Neural cell (in vitro differentiated cells): ENCODE results near the gene ADAMTS6. TPM values are rescaled to one million over a fixed set of nuclear protein-coding genes. Genes with fewer than 3 reads are reported as not detected.

Experiments
- H2AFZ ChIP-seq: fragments of 200-600, 300-800 bp; sonication (generic), shearing (Covaris generic); 2 replicates; pipeline ENCODE4 v1.6.0; 2014; ENCODE audit warnings: low read depth, mild to moderate bottlenecking, antibody characterized with exemption, low read length, moderate library complexity
- H3F3A ChIP-seq: fragments of 200-600 bp; shearing (Covaris generic); 2 replicates; pipeline ENCODE4 v1.6.1; 2016; ENCODE audit warnings: mild to moderate bottlenecking, moderate library complexity, mixed read lengths, antibody characterized with exemption, low read length; ENCODE audit not compliant: insufficient read depth, poor library complexity, severe bottlenecking
- H3K27ac ChIP-seq: fragments of 200-600, 300-800 bp; sonication (generic), shearing (Covaris generic); 2 replicates; pipeline ENCODE4 v1.5.1; 2014; ENCODE audit warnings: mild to moderate bottlenecking, low read length, moderate library complexity
- H3K27me3 ChIP-seq: fragments of 300-800, 200-600 bp; sonication (generic), shearing (Covaris generic); 2 replicates; pipeline ENCODE4 v1.6.0; 2014; ENCODE audit warnings: mild to moderate bottlenecking, low read depth, low read length, moderate library complexity; ENCODE audit not compliant: insufficient read depth
- H3K36me3 ChIP-seq: fragments of 300-800, 200-600 bp; sonication (generic), shearing (Covaris generic); 2 replicates; pipeline ENCODE4 v1.5.1; 2014; ENCODE audit warnings: mild to moderate bottlenecking, antibody characterized with exemption, low read length, moderate library complexity; ENCODE audit not compliant: insufficient read depth
- H3K4me2 ChIP-seq: fragments of 300-800, 200-600 bp; sonication (generic), shearing (Covaris generic); 2 replicates; pipeline ENCODE4 v1.6.0; 2014; ENCODE audit warnings: mild to moderate bottlenecking, low read length
- H3K4me3 ChIP-seq: fragments of 300-800, 200-600 bp; sonication (generic), shearing (Covaris generic); 2 replicates; pipeline ENCODE4 v1.5.1; 2014; ENCODE audit warnings: mild to moderate bottlenecking, low read length, moderate library complexity
- H3K79me2 ChIP-seq: fragments of 200-600 bp; shearing (Covaris generic); replicated peaks from 2 replicates; pipeline ENCODE4 v1.6.0; 2014; ENCODE audit warnings: mild to moderate bottlenecking, low read length, moderate library complexity; ENCODE audit not compliant: insufficient read depth
- H3K9ac ChIP-seq: fragments of 300-800, 200-600 bp; sonication (generic), shearing (Covaris generic); 2 replicates; pipeline ENCODE4 v1.6.1; 2016; ENCODE audit warnings: mild to moderate bottlenecking, low read length, mixed read lengths
- H3K9me2 ChIP-seq: fragments of 200-600 bp; shearing (Covaris generic); 2 replicates; pipeline ENCODE4 v1.6.1; 2016; ENCODE audit warnings: mild to moderate bottlenecking, low read length, mixed read lengths; ENCODE audit not compliant: insufficient read depth
- H3K9me3 ChIP-seq: fragments of 200-600, 300-800 bp; sonication (generic), shearing (Covaris generic); 2 replicates; pipeline ENCODE4 v1.6.1; 2016; ENCODE audit warnings: mild to moderate bottlenecking, mixed run types, low read length, moderate library complexity, mixed read lengths
- H4K20me1 ChIP-seq: fragments of 200-600 bp; shearing (Covaris generic); 2 replicates; pipeline ENCODE4 v1.6.1; 2016; ENCODE audit warnings: mild to moderate bottlenecking, mixed run types; ENCODE audit not compliant: insufficient read depth
- EP300 ChIP-seq: fragments of 450-650 bp; conservative IDR thresholded peaks from 2 replicates; pipeline ENCODE4 v1.6.1; 2014; ENCODE audit warnings: antibody characterized with exemption, mild to moderate bottlenecking, moderate library complexity; ENCODE audit not compliant: poor library complexity, severe bottlenecking
- EZH2 ChIP-seq: fragments of 200-600, 300-800 bp; shearing (Covaris generic), sonication (generic); IDR thresholded peaks from 2 replicates; pipeline ENCODE4 v1.6.1; 2014; ENCODE audit warnings: antibody characterized with exemption, low read length, borderline replicate concordance, mild to moderate bottlenecking; ENCODE audit not compliant: insufficient read depth, poor library complexity, severe bottlenecking
- MXI1 ChIP-seq: fragments of 450-650 bp; conservative IDR thresholded peaks from 2 replicates; pipeline ENCODE4 v1.6.1; 2014; ENCODE audit warnings: antibody characterized with exemption, mild to moderate bottlenecking; ENCODE audit not compliant: poor library complexity, severe bottlenecking
- POLR2AphosphoS5 ChIP-seq: IDR thresholded peaks from 2 replicates; pipeline ENCODE4 v1.6.1; 2012
- RAD21 ChIP-seq: fragments of 450-650 bp; conservative IDR thresholded peaks from 2 replicates; pipeline ENCODE4 v1.6.1; 2014; ENCODE audit warnings: antibody characterized with exemption, mild to moderate bottlenecking, moderate library complexity
- REST ChIP-seq: IDR thresholded peaks from 2 replicates; pipeline ENCODE4 v1.6.1; 2012; ENCODE audit warnings: borderline replicate concordance
- SMC3 ChIP-seq: fragments of 450-650 bp; conservative IDR thresholded peaks from 2 replicates; pipeline ENCODE4 v1.6.1; 2014; ENCODE audit warnings: antibody characterized with exemption, mild to moderate bottlenecking, moderate library complexity; ENCODE audit not compliant: poor library complexity
- TAF1 ChIP-seq: IDR thresholded peaks from 2 replicates; pipeline ENCODE4 v1.6.1; 2012; ENCODE audit warnings: low read depth
- polyA plus RNA-seq: library from polyadenylated mRNA; depleted of rRNA; stranded (reverse); fragments of >200 nt; gene quantifications from 2 replicates; pipeline ENCODE4 v1.2.3, GENCODE V29; 2014
- TF ChIP-seq, protein P1 (sequence below): fragments of 450-650 bp; IDR thresholded peaks from 2 replicates; pipeline ENCODE4 v1.5.1; 2014; ENCODE audit warnings: antibody characterized with exemption, mild to moderate bottlenecking, moderate library complexity; ENCODE audit not compliant: poor library complexity, severe bottlenecking

Gene ADAMTS6
- polyA plus RNA-seq, 1 donor from 2014 or later: 0.58 TPM

DNA sequence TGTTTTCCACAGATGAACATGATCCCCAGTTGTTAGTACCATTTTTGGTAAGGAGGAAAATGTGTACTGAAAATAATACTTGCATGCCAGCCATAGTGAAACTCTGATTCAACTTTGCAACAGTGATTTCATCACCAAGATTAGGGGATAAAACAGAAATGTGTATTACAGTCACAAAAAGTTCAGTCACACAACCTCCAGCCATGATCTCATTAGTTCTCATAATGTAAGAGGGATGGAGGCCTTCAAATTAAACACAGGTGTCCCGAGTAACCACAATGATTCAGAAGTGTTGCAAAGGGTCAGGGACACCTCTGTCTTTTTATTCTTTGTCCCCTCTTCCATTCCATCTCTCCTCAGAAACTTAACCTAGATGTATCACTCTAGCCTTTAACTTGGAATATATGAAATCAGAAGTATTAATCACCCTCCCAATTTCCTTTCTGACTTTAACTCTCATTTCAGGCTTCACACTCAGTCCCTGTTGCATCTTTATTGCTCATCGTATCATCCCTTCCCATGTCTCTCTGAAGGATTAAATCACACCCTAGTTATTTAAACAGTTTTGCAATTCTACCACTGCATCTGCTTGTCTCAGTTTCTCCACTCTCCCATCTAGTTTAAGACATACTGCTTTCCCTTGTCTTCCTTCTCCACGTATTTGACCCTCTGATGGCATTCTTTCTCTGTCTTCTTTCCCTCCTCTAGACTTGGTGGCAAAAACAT is 291.2 kb downstream of the ADAMTS6 start:
- TF ChIP-seq SMC3 (no peak), RAD21 (no peak), EZH2 (no peak), MXI1 (no peak), EP300 (no peak), REST (no peak), TAF1 (no peak), POLR2AphosphoS5 (no peak)
- TF ChIP-seq, protein P1, sequence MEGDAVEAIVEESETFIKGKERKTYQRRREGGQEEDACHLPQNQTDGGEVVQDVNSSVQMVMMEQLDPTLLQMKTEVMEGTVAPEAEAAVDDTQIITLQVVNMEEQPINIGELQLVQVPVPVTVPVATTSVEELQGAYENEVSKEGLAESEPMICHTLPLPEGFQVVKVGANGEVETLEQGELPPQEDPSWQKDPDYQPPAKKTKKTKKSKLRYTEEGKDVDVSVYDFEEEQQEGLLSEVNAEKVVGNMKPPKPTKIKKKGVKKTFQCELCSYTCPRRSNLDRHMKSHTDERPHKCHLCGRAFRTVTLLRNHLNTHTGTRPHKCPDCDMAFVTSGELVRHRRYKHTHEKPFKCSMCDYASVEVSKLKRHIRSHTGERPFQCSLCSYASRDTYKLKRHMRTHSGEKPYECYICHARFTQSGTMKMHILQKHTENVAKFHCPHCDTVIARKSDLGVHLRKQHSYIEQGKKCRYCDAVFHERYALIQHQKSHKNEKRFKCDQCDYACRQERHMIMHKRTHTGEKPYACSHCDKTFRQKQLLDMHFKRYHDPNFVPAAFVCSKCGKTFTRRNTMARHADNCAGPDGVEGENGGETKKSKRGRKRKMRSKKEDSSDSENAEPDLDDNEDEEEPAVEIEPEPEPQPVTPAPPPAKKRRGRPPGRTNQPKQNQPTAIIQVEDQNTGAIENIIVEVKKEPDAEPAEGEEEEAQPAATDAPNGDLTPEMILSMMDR: no peak
- Histone ChIP-seq H3K79me2 (no peaks in the 10 kb centered on the region), H3K27me3 (no peaks in the 10 kb centered on the region), H3K9me2 (no peaks in the 10 kb centered on the region), H3K9me3 (no peaks in the 10 kb centered on the region), H4K20me1 (no peaks in the 10 kb centered on the region), H3F3A (no peaks in the 10 kb centered on the region), H2AFZ (no peak overlapping the region), H3K4me3 (no peak overlapping the region), H3K9ac (no peak overlapping the region), H3K27ac (no peak overlapping the region), H3K36me3 (no peaks in the 10 kb centered on the region), H3K4me2 (no peak overlapping the region)

DNA sequence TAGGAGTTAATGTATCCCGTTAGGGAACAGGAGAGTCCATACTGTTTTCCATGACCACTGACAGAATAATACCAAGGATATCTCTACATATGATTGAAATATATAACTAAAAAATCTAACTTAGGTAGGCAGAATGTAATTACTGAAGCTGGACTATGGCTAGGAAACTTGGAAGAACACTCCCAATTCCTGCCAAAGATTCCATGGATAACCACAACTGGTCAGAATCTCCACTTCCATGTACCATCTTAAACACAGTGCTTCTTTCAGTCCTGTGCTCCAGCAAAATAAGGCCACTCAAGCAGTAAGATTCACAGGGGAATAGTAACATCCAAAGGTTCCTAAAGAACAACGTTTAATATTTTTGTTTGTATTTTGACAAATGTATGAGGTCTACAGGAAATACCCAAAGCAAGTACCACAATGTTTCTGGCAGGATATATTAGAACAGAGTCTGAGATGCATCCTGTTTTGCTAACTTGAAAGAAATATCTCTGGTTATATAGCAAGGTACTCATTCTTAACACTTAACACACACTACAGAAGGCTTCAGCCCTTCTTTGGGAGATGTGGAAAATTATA is 295.0 kb downstream of the ADAMTS6 start:
- Histone ChIP-seq H3K9me3 (no peaks in the 10 kb centered on the region), H3K27me3 (no peaks in the 10 kb centered on the region), H3K9ac (no peak overlapping the region)

More for the DNA sequence above, 295.0 kb downstream of the ADAMTS6 start:
- Histone ChIP-seq H3F3A (no peaks in the 10 kb centered on the region), H2AFZ (no peak overlapping the region), H3K36me3 (no peaks in the 10 kb centered on the region), H3K79me2 (no peaks in the 10 kb centered on the region), H3K4me3 (no peak overlapping the region), H3K27ac (no peak overlapping the region), H3K4me2 (no peak overlapping the region), H3K9me2 (no peaks in the 10 kb centered on the region), H4K20me1 (no peaks in the 10 kb centered on the region)
- TF ChIP-seq SMC3 (no peak), TAF1 (no peak), REST (no peak), EZH2 (no peak), MXI1 (no peak), EP300 (no peak), RAD21 (no peak), POLR2AphosphoS5 (no peak)
- TF ChIP-seq, protein P1: no peak
